Neuronal stem cell (in vitro differentiated cells): ENCODE data around the gene PGPEP1.

ENCODE experiments used
- DNase-seq: peaks from one replicate; pipeline ENCODE4 v3.0.0-alpha.2; 2013; ENCODE audit warnings: low spot score
- H2AFZ ChIP-seq: one replicate; pipeline ENCODE4 v1.6.1; 2013; ENCODE audit warnings: mild to moderate bottlenecking, low read length, inconsistent platforms
- H2AK5ac ChIP-seq: 2 replicates; pipeline ENCODE4 v1.6.1; 2013; ENCODE audit warnings: low read depth, mild to moderate bottlenecking, inconsistent platforms, low read length, moderate library complexity, mixed read lengths
- H2BK120ac ChIP-seq: 2 replicates; pipeline ENCODE4 v1.6.1; 2013; ENCODE audit warnings: low read depth, mild to moderate bottlenecking, inconsistent platforms, low read length, moderate library complexity, mixed read lengths
- H2BK12ac ChIP-seq: one replicate; pipeline ENCODE4 v1.6.1; 2013; ENCODE audit warnings: low read length, inconsistent platforms
- H2BK15ac ChIP-seq: 2 replicates; pipeline ENCODE4 v1.6.1; 2013; ENCODE audit warnings: mild to moderate bottlenecking, low read length, inconsistent platforms, mixed read lengths
- H2BK5ac ChIP-seq: one replicate; pipeline ENCODE4 v1.6.1; 2013; ENCODE audit warnings: inconsistent platforms, mild to moderate bottlenecking, low read length, moderate library complexity
- H3K14ac ChIP-seq: one replicate; pipeline ENCODE4 v1.6.1; 2013; ENCODE audit warnings: low read length, inconsistent platforms
- H3K18ac ChIP-seq: 2 replicates; pipeline ENCODE4 v1.6.1; 2013; ENCODE audit warnings: low read length, inconsistent platforms
- H3K23ac ChIP-seq: 2 replicates; pipeline ENCODE4 v1.6.1; 2013; ENCODE audit warnings: low read depth, mild to moderate bottlenecking, mixed read lengths, low read length, inconsistent platforms; ENCODE audit not compliant: poor library complexity
- H3K27ac ChIP-seq: replicated peaks from 3 replicates; pipeline ENCODE4 v1.5.1; 2013; ENCODE audit warnings: low read length, inconsistent platforms
- H3K27me3 ChIP-seq, 3 experiments: 2 replicates each; pipeline ENCODE4 v1.6.1; 2013; ENCODE audit warnings: low read length in 3 of 3, mild to moderate bottlenecking in 2 of 3, inconsistent platforms in 1 of 3, low read depth in 1 of 3, mixed read lengths in 1 of 3, moderate library complexity in 1 of 3; ENCODE audit not compliant: control insufficient read depth in 3 of 3, insufficient read depth in 3 of 3
- H3K36me3 ChIP-seq, 2 donors: replicated peaks in 1 of 2; 2 replicates each; pipeline ENCODE4 v1.6.1; 2013; ENCODE audit warnings: low read length in 2 of 2; ENCODE audit not compliant: control insufficient read depth in 2 of 2, insufficient read depth in 2 of 2
- H3K4ac ChIP-seq: 2 replicates; pipeline ENCODE4 v1.6.1; 2013; ENCODE audit warnings: inconsistent platforms, mild to moderate bottlenecking, low read length, moderate library complexity
- H3K4me1 ChIP-seq, 2 donors: 1 replicate in 1 of 2; 2 replicates in 1 of 2; pipeline ENCODE4 v1.6.1; 2013; ENCODE audit warnings: low read length in 2 of 2, low read depth in 1 of 2; ENCODE audit not compliant: control insufficient read depth in 2 of 2, insufficient read depth in 1 of 2
- H3K4me2 ChIP-seq: one replicate; pipeline ENCODE4 v1.6.1; 2013; ENCODE audit warnings: mild to moderate bottlenecking, low read length, inconsistent platforms; ENCODE audit not compliant: insufficient read depth, poor library complexity, severe bottlenecking
- H3K4me3 ChIP-seq, 2 donors: 2 replicates each; pipeline ENCODE4 v1.5.1; 2013; ENCODE audit warnings: low read length in 2 of 2, mild to moderate bottlenecking in 2 of 2, inconsistent platforms in 1 of 2, moderate library complexity in 1 of 2
- H3K79me1 ChIP-seq: one replicate; pipeline ENCODE4 v1.6.1; 2013; ENCODE audit warnings: low read depth, mild to moderate bottlenecking, inconsistent platforms, low read length, moderate library complexity
- H3K9ac ChIP-seq: one replicate; pipeline ENCODE4 v1.6.1; 2013; ENCODE audit warnings: mild to moderate bottlenecking, low read depth, low read length, inconsistent platforms; ENCODE audit not compliant: poor library complexity
- H3K9me3 ChIP-seq, 2 donors: replicated peaks in 1 of 2; 2 replicates each; pipeline versions ENCODE3 to v1.6.1; 2013; ENCODE audit warnings: low read length in 2 of 2, mild to moderate bottlenecking in 2 of 2, inconsistent platforms in 1 of 2, low read depth in 1 of 2, mixed read lengths in 1 of 2, moderate library complexity in 1 of 2; ENCODE audit not compliant: control insufficient read depth in 2 of 2, insufficient read depth in 1 of 2
- H4K8ac ChIP-seq: one replicate; pipeline ENCODE4 v1.6.1; 2013; ENCODE audit warnings: low read depth, mild to moderate bottlenecking, inconsistent platforms, low read length, moderate library complexity
- H4K91ac ChIP-seq: one replicate; pipeline ENCODE4 v1.6.1; 2013; ENCODE audit warnings: low read length, low read depth, mild to moderate bottlenecking, inconsistent platforms; ENCODE audit not compliant: poor library complexity
- WGBS, 2 donors: extraction: QIAGEN DNeasy Blood & Tissue Kit; methylation state at CpG; one replicate each; pipeline ENCODE4 v1.1.7; 2013; ENCODE audit warnings: missing lambda C conversion rate in 2 of 2, mixed read lengths in 1 of 2; ENCODE audit not compliant: insufficient read length in 2 of 2, insufficient replicate concordance in 1 of 2; ENCODE audit errors: extremely low coverage in 2 of 2; 5-methylcytosine and 5-hydroxymethylcytosine counted together

PGPEP1 gene

GRCh38 chr19:18418029-18418482 lies 77.7 kb downstream of the PGPEP1 start:
- peak overlapping the region; percentile 94 for H3K23ac ChIP-seq
- peak overlapping the region; percentile 92 for H2BK15ac ChIP-seq
- no peak overlapping the region for H4K8ac ChIP-seq
- peaks cover 0 to 9% of the 10 kb centered on the region in 2 donors for H3K36me3 ChIP-seq
- no peak overlapping the region for H3K14ac ChIP-seq
- peaks cover 27 to 60% of the 10 kb centered on the region in 2 donors for H3K4me1 ChIP-seq
- H2BK12ac ChIP-seq: peak overlapping the region; percentile 100
- H3K18ac ChIP-seq: peak overlapping the region; percentile 98
- peak overlapping the region; percentile 89 for H2BK5ac ChIP-seq
- H4K91ac ChIP-seq: peak overlapping the region; percentile 56
- peak overlapping the region; percentile 29 for H2BK120ac ChIP-seq
- H3K4me3 ChIP-seq: peak overlapping the region; percentile 40 to 69
- peak overlapping the region; percentile 58 for H3K4me2 ChIP-seq
- H2AFZ ChIP-seq: peak overlapping the region; percentile 88
- no peak overlapping the region for H3K27ac ChIP-seq
- peaks cover 0 to 20% (median 0%) of the 10 kb centered on the region in 3 experiments for H3K27me3 ChIP-seq
- peaks cover 0 to 2% of the 10 kb centered on the region in 2 donors for H3K9me3 ChIP-seq
- peak overlapping the region; percentile 91 for H2AK5ac ChIP-seq
- no CpG with 5 or more reads among the region's 30 CpGs for WGBS, 2 donors
- H3K79me1 ChIP-seq: peaks cover 7% of the 10 kb centered on the region
- peak overlapping the region; percentile 82 for H3K9ac ChIP-seq
- peak overlapping the region; percentile 69 for H3K4ac ChIP-seq
- no peak for DNase-seq

GRCh38 chr19:18418483-18419194 lies 78.2 kb downstream of the PGPEP1 start:
- Histone ChIP-seq H3K14ac (peak overlapping the region; percentile 33), H3K9me3 (peaks cover 0 to 2% of the 10 kb centered on the region in 2 donors), H2BK15ac (peak overlapping the region; percentile 92), H3K4me2 (peak overlapping the region; percentile 65), H3K9ac (peak overlapping the region; percentile 17), H3K4me1 (peaks cover 29 to 65% of the 10 kb centered on the region in 2 donors), H2AK5ac (peak overlapping the region; percentile 91), H4K8ac (no peak overlapping the region), H3K18ac (peak overlapping the region; percentile 22), H2AFZ (peak overlapping the region; percentile 56), H3K27ac (no peak overlapping the region), H2BK120ac (peak overlapping the region; percentile 29), H2BK12ac (peak overlapping the region; percentile 18), H3K36me3 (peaks cover 0 to 15% of the 10 kb centered on the region in 2 donors), H3K79me1 (peaks cover 11% of the 10 kb centered on the region), H2BK5ac (peak overlapping the region; percentile 89), H4K91ac (peak overlapping the region; percentile 56), H3K4me3 (peak overlapping the region; percentile 65 to 83), H3K4ac (no peak overlapping the region), H3K23ac (peak overlapping the region; percentile 94), H3K27me3 (peaks cover 0 to 20% (median 0%) of the 10 kb centered on the region in 3 experiments)
- WGBS, 2 donors: no CpG with 5 or more reads among the region's 39 CpGs
- no peak for DNase-seq

- peak within 1 kb of the TSS; percentile 69 for H3K4ac ChIP-seq
- H2BK12ac ChIP-seq: peak within 1 kb of the TSS; percentile 90
- peak within 1 kb of the TSS; percentile 83 to 86 for H3K4me3 ChIP-seq
- peak within 1 kb of the TSS; percentile 98 for H3K18ac ChIP-seq
- H2BK15ac ChIP-seq: peak within 1 kb of the TSS; percentile 92
- peaks cover 0 to 20% (median 0%) of the 10 kb centered on the region in 3 experiments for H3K27me3 ChIP-seq
- peak within 1 kb of the TSS; percentile 82 for H3K14ac ChIP-seq
- peak within 1 kb of the TSS; percentile 77 for H2BK120ac ChIP-seq
- peaks cover 0 to 2% of the 10 kb centered on the region in 2 donors for H3K9me3 ChIP-seq
- H3K23ac ChIP-seq: peak within 1 kb of the TSS; percentile 94
- peak within 1 kb of the TSS; percentile 92 for H3K4me2 ChIP-seq
- WGBS, 2 donors: no CpG with 5 or more reads among the region's 80 CpGs
- peaks cover 0 to 15% of the 10 kb centered on the region in 2 donors for H3K36me3 ChIP-seq
- H3K9ac ChIP-seq: peak within 1 kb of the TSS; percentile 91
- H2AFZ ChIP-seq: peak within 1 kb of the TSS; percentile 56
- DNase-seq: peak; percentile 76
- H4K8ac ChIP-seq: no peak within 1 kb of the TSS
- peaks cover 11% of the 10 kb centered on the region for H3K79me1 ChIP-seq
- peak within 1 kb of the TSS; percentile 56 for H4K91ac ChIP-seq
- H2AK5ac ChIP-seq: peak within 1 kb of the TSS; percentile 91
- no peak within 1 kb of the TSS for H3K27ac ChIP-seq
- H2BK5ac ChIP-seq: peak within 1 kb of the TSS; percentile 89
- peaks cover 35 to 70% of the 10 kb centered on the region in 2 donors for H3K4me1 ChIP-seq
Measured at GRCh38 chr19:18419195-18419698, 78.8 kb downstream of the PGPEP1 start, which contains the start of gene SSBP4. Gene SSBP4, plus strand, starts transcription at chr19:18419398. Its CDS starts 251 bp downstream, at chr19:18419649.
